Neural progenitor cell (in vitro differentiated cells): Measurements from ENCODE around the gene KIF4A.

Source experiments
- CTCF ChIP-seq: fragments of 200-600 bp; sonication (generic); IDR thresholded peaks from 2 replicates; pipeline ENCODE4 v1.5.1; 2017; ENCODE audit warnings: antibody characterized with exemption, mild to moderate bottlenecking
- EZH2 ChIP-seq: fragments of 200-600 bp; sonication (generic); IDR thresholded peaks from 2 replicates; pipeline ENCODE4 v1.6.1; 2017; ENCODE audit warnings: antibody characterized with exemption, mild to moderate bottlenecking, moderate library complexity

- TF ChIP-seq EZH2 (no peak), CTCF (no peak)
These were observed 64.8 kb downstream of the KIF4A start for GRCh38 chrX:70354716-70355115.
